CD4-positive, alpha-beta T cell (primary cell): Measurements from ENCODE around the gene RHOC. TPM values are rescaled to one million over a fixed set of nuclear protein-coding genes. Genes with fewer than 3 reads are reported as not detected.

Experiments
- ATAC-seq: fragments of 200-7000 bp; cut with Tn5 transposase; one replicate; pipeline ENCODE4 v1.10.0; 2022; ENCODE audit warnings: mild to moderate bottlenecking; ENCODE audit not compliant: poor library complexity
- CTCF ChIA-PET: fragments of 350-600 bp; sonication (Branson Sonifier 250); formaldehyde crosslinking; loops from one replicate; lab custom pipeline; 2021; ENCODE audit warnings: antibody characterized with exemption, inconsistent platforms; lab: Charles Lee
- POLR2A ChIA-PET: fragments of 350-600 bp; sonication (Branson Sonifier 250); formaldehyde crosslinking; loops from one replicate; lab custom pipeline; 2021; ENCODE audit warnings: antibody characterized with exemption, inconsistent platforms; lab: Charles Lee
- DNase-seq, 14 experiments: peaks; one replicate each; pipeline ENCODE4 v3.0.0-alpha.2; 2013 to 2020; ENCODE audit warnings: mixed read lengths in 2 of 14
- H3K27ac ChIP-seq, 2 donors: one replicate each; pipeline versions ENCODE4 v1.5.1 to v1.7.0; 2013; ENCODE audit warnings: low read length in 2 of 2, low read depth in 1 of 2, mild to moderate bottlenecking in 1 of 2
- H3K27me3 ChIP-seq, 2 experiments: 1 replicate in 1 of 2; 2 replicates in 1 of 2; pipeline versions ENCODE4 v1.6.1 to v1.7.0; 2013; ENCODE audit warnings: low read length in 2 of 2, control low read depth in 1 of 2, mild to moderate bottlenecking in 1 of 2, moderate library complexity in 1 of 2; ENCODE audit not compliant: insufficient read depth in 2 of 2, control insufficient read depth in 1 of 2
- H3K36me3 ChIP-seq: one replicate; pipeline ENCODE4 v1.6.1; 2013; ENCODE audit warnings: low read length, control low read depth; ENCODE audit not compliant: insufficient read depth
- H3K4me1 ChIP-seq: one replicate; pipeline ENCODE4 v1.6.1; 2013; ENCODE audit warnings: low read length, control low read depth; ENCODE audit not compliant: insufficient read depth
- H3K4me3 ChIP-seq: one replicate; pipeline ENCODE4 v1.5.1; 2013; ENCODE audit warnings: mild to moderate bottlenecking, low read length, moderate library complexity
- H3K9me3 ChIP-seq, 2 experiments: 1 replicate in 1 of 2; 2 replicates in 1 of 2; pipeline versions ENCODE4 v1.6.1 to v1.7.0; 2013; ENCODE audit warnings: low read length in 2 of 2, mild to moderate bottlenecking in 2 of 2, control low read depth in 1 of 2, moderate library complexity in 1 of 2; ENCODE audit not compliant: control insufficient read depth in 1 of 2, insufficient read depth in 1 of 2
- H3K27ac Mint-ChIP-seq: one replicate; pipeline ENCODE4 v1.8.0; 2020; ENCODE audit warnings: mixed read lengths
- H3K27me3 Mint-ChIP-seq: one replicate; pipeline ENCODE4 v1.8.0; 2021; ENCODE audit warnings: mixed read lengths
- H3K36me3 Mint-ChIP-seq: one replicate; pipeline ENCODE4 v1.8.0; 2021; ENCODE audit warnings: low read depth, mixed read lengths
- H3K4me1 Mint-ChIP-seq: one replicate; pipeline ENCODE4 v1.8.0; 2021; ENCODE audit warnings: low read depth, mixed read lengths
- H3K4me3 Mint-ChIP-seq: one replicate; pipeline ENCODE4 v1.8.0; 2020; ENCODE audit warnings: mild to moderate bottlenecking, mixed read lengths
- H3K9me3 Mint-ChIP-seq: one replicate; pipeline ENCODE4 v1.8.0; 2020; ENCODE audit warnings: mixed read lengths
- intact Hi-C, 2 experiments: fragments of 100-400 bp; cut with DNase I in 1 of 2; cut with micrococcal nuclease in 1 of 2; formaldehyde crosslinking; loops; one replicate each; pipeline versions ENCODE4 v1.15.1 to v1.9.0; 2023 to 2025; cut with DNase I, micrococcal nuclease
- total RNA-seq, 174 experiments: library from RNA in 2 of 174; stranded (reverse) in 2 of 174; gene quantifications; one replicate each; pipeline ENCODE4 v1.2.3 and lab custom pipeline; 2021 to 2026
- TF ChIP-seq, protein P1 (sequence below): fragments of 200-600 bp; IDR thresholded peaks from one replicate; pipeline ENCODE4 v1.8.0; 2022; ENCODE audit warnings: antibody characterized with exemption, mild to moderate bottlenecking

Gene RHOC
- total RNA-seq, 2 experiments from 2014 or later = 11.9 to 12.7 TPM

DNA sequence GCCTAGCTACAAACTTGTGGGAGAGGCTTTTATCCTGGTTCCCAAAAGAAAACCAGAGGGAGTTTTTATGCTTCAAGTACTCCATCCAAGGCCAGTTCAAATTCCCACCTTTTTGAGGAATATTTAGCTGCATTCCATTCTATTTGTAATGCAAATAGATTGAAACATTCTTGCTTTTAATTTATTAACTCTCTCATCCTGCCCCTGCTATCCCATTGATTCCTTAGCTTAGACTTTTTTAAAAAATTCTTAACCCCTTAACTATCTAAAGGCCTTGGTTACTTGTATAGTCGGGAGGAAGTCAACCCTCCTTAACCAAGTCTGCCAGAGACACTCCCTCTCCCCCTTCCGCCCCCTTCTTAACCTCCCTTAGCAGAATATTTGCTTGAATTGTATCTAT is 34.9 kb downstream of the RHOC start:
- H3K4me3 ChIP-seq = no peak overlapping the region
- no peaks in the 10 kb centered on the region for H3K9me3 ChIP-seq
- peak overlapping the region; percentile 65 for H3K27ac Mint-ChIP-seq
- H3K27ac ChIP-seq = no peak overlapping the region
- H3K4me1 ChIP-seq = peaks cover 22% of the 10 kb centered on the region
- H3K36me3 ChIP-seq = peaks cover 39% of the 10 kb centered on the region
- ATAC-seq = no peak
- ChIA-PET CTCF (interaction anchor here (1.5 kb wide), 1 partner anchor 25 kb away, joined by 3 read pairs; no protein-coding TSS in a partner anchor), POLR2A (interaction anchor here (0.8 to 4.7 kb wide), 3 partner anchors 32 to 54 kb away, joined by 3 to 134 read pairs (median 46); partner anchors contain the start of genes CAPZA1 and ST7L)
- H3K9me3 Mint-ChIP-seq = no peaks in the 10 kb centered on the region
- intact Hi-C loops = loop anchor here in 1 of 2 experiments (5.0 kb wide), 1 partner anchor 35 kb away; no protein-coding TSS in a partner anchor
- TF ChIP-seq, protein P1, sequence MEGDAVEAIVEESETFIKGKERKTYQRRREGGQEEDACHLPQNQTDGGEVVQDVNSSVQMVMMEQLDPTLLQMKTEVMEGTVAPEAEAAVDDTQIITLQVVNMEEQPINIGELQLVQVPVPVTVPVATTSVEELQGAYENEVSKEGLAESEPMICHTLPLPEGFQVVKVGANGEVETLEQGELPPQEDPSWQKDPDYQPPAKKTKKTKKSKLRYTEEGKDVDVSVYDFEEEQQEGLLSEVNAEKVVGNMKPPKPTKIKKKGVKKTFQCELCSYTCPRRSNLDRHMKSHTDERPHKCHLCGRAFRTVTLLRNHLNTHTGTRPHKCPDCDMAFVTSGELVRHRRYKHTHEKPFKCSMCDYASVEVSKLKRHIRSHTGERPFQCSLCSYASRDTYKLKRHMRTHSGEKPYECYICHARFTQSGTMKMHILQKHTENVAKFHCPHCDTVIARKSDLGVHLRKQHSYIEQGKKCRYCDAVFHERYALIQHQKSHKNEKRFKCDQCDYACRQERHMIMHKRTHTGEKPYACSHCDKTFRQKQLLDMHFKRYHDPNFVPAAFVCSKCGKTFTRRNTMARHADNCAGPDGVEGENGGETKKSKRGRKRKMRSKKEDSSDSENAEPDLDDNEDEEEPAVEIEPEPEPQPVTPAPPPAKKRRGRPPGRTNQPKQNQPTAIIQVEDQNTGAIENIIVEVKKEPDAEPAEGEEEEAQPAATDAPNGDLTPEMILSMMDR = no peak
- DNase-seq = no peak
- H3K27me3 Mint-ChIP-seq = no peaks in the 10 kb centered on the region
- no peak overlapping the region for H3K4me3 Mint-ChIP-seq
- H3K27me3 ChIP-seq = no peaks in the 10 kb centered on the region
- peaks cover 61% of the 10 kb centered on the region for H3K36me3 Mint-ChIP-seq
- H3K4me1 Mint-ChIP-seq = peaks cover 59% of the 10 kb centered on the region

DNA sequence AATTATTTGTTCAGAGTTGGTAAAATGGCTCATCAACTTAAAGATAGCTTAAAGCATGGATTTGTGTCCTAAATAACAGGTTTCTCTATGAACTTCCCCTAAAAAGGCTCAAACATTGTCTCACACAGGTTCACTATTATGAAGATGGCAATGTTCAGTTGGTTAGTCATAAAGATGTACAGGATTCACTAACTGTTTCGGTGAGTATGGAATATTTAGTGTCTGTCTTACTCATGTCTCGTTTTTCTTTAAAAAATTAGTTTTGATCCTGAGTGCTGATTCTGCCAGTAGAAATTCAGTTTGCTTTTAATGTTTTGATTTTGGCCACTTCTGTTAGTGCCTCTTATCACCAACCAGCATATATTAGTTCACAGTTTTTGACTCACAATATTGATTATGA is 40.0 kb downstream of the RHOC start:
- Histone ChIP-seq H3K4me1 (no peaks in the 10 kb centered on the region), H3K36me3 (peaks cover 80% of the 10 kb centered on the region), H3K27ac (no peak overlapping the region), H3K4me3 (no peak overlapping the region), H3K27me3 (no peaks in the 10 kb centered on the region), H3K9me3 (no peaks in the 10 kb centered on the region)
- Mint-ChIP-seq H3K4me1 (peaks cover 24% of the 10 kb centered on the region), H3K36me3 (peaks cover 94% of the 10 kb centered on the region), H3K27me3 (no peaks in the 10 kb centered on the region), H3K4me3 (no peak overlapping the region), H3K27ac (peak overlapping the region; percentile 80), H3K9me3 (no peaks in the 10 kb centered on the region)
- DNase-seq (no peak), ATAC-seq (no peak)
- ChIA-PET CTCF (no interaction called here), POLR2A (interaction anchor here (1.0 to 2.1 kb wide), 2 partner anchors 11 to 49 kb away, joined by 3 to 5 read pairs; no protein-coding TSS in a partner anchor)
- intact Hi-C loops = no loop called here
- TF ChIP-seq, protein P1 = no peak

DNA sequence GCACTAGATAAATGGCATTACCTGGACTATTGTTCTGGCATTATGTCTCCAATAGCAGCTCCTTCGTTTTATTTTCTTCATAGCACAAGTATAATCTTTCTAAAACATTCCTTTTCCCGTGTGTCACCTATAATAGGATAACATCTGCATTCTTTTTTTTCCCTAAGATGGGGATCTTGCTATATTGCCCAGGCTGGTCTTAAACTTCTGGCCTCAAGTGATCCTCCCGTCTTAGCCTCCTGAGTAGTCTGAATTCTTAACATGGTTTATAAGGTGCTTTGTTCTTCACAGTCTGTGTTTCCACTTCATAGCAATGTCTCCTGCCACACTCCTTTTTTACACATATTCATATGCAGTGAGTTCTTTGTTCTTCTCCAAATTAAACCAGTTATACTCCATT is 41.1 kb downstream of the RHOC start:
- TF ChIP-seq, protein P1 = no peak
- ATAC-seq (no peak), DNase-seq (no peak)
- ChIA-PET POLR2A (no interaction called here), CTCF (no interaction called here)
- Histone ChIP-seq H3K4me3 (no peak overlapping the region), H3K36me3 (peaks cover 86% of the 10 kb centered on the region), H3K4me1 (no peaks in the 10 kb centered on the region), H3K9me3 (no peaks in the 10 kb centered on the region), H3K27me3 (no peaks in the 10 kb centered on the region), H3K27ac (no peak overlapping the region)
- H3K4me1 Mint-ChIP-seq = peaks cover 16% of the 10 kb centered on the region
- H3K27ac Mint-ChIP-seq = peak overlapping the region; percentile 50
- peaks cover 95% of the 10 kb centered on the region for H3K36me3 Mint-ChIP-seq
- H3K9me3 Mint-ChIP-seq = no peaks in the 10 kb centered on the region
- H3K27me3 Mint-ChIP-seq = no peaks in the 10 kb centered on the region
- intact Hi-C loops = no loop called here
- H3K4me3 Mint-ChIP-seq = no peak overlapping the region
